NCI-H345 (cell line): Measurements from ENCODE around the gene HOXB9.

Experiments
- DNase-seq: peaks from one replicate; lab custom pipeline; 2025; lab: John Stamatoyannopoulos, UW

HOXB9 gene

DNA sequence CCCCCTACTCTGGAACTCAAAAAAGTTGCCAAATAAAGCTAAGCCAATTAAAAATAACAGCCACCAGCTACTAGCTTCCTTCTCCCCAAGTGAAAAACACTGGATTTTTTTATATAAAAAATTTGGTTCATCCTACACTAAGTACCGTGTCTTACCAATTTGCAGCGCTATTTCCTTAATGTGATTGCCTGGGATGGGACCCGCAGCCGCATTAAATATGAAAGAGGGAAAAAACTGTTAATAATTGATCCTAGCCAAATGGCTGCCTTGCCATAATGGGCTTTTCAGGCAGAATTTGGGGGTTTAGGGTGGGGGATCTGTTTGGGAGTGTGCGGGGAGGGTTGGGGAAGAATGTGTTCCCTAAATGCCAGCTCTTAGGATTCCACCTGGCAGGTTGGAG, 2.0 kb downstream of the HOXB9 start:
- DNase-seq = no peak

- DNase-seq = no peak
Observed at GRCh38 chr17:48623583-48623982, 2.6 kb downstream of the HOXB9 start.

GRCh38 chr17:48622857-48623256, 3.3 kb downstream of the HOXB9 start:
- no peak for DNase-seq

- DNase-seq = no peak
Observed at GRCh38 chr17:48621410-48622392, 4.5 kb downstream of the HOXB9 start.

DNA sequence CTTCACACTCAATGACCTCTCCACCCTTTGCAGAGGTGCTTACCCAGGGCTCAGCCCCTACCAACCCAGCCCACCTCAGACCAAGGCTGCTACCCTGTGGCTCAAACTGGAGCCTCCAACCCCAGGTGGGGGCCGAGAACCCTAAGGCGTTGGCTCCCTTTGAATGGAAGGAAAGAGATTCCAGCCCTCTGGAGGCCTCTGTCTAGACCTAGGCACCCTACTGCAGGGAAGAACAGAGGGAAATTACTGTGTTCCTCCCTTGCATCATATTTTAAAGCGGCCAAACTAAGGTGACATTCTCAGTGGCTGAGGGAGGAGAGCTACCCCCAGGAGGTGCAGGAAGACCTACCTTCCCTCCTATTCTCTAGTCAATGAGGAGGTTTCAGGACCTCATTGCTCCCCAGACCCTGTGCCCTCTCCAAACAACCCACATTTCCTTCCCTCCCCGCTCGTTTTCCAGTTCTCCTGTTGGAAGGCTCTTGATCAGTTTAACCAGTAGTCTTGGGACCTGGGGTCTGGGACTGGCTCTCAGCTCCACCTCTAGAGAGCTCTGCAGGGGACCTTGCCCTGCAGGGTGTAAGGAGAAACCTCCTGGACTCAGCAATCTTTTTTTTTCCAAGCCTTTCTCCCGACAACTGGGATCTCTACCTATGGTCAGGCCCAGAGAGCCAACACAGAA, 5.6 kb downstream of the HOXB9 start:
- no peak for DNase-seq

DNA sequence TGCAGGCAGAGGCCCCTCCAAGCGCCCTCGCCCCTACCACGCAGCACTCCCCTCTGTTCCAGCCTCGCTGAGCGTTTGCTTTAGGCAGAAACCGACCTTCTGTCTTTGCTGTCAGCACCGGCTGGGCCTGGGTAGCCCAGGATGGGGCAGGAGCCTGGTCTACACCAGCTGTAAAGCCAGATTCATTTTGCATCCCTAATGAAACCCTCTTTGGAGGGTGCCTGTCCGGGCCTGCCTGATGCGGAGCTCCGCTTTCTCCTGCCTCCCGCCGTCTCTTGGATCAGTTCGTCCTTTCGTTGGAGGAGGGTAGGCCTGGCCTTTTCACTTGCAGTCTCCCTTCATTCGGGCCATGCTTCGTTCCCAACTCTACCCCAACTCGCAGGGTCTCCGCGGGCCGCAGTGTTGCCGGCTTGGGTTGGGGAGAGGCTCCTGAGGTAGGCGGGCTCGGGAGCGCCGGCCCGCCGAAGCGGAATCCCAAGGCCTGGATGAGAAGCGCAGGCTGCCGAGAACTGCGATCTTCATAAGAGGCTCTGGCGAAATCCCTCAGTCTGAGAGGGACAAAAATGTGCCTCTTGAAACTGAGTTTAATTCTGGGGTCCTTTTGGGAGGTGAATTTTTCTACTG, 6.2 kb downstream of the HOXB9 start:
- DNase-seq = no peak

DNA sequence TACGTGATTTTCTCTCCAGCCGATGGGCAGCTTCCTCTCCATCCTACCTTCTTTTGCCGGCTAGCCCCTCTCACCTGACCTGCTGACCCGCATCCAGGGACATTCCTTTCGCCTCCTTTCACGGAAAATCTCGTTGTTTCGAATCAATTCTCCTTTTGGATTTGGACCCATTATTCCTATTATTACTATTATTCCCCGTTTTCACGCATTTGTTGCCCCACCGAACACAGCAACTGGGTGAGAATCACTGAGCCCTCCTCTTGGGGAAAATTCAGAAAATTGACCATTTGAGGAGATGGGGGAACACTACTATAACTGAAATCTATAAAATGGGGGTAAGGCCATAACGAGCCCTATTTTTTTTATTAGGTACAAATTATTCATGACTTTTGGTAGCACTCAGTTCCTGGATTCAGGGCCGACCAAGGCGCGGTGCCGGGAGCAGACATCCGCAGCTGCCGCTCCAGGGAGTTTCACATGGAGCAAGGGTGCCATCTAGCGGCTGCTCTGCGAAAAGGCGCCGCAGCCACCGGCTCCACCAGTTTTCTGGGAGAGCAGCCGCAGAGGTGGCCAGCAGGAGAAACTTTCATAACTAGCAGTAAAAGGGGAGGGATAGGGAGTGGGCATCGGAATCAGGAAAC, 7.8 kb downstream of the HOXB9 start:
- peak; percentile 79 for DNase-seq

GRCh38 chr17:48617471-48618255, 8.5 kb downstream of the HOXB9 start:
- no peak for DNase-seq

GRCh38 chr17:48616717-48617470, 9.3 kb downstream of the HOXB9 start:
- no peak for DNase-seq

GRCh38 chr17:48615963-48616716, 10.0 kb downstream of the HOXB9 start:
- DNase-seq = no peak

DNA sequence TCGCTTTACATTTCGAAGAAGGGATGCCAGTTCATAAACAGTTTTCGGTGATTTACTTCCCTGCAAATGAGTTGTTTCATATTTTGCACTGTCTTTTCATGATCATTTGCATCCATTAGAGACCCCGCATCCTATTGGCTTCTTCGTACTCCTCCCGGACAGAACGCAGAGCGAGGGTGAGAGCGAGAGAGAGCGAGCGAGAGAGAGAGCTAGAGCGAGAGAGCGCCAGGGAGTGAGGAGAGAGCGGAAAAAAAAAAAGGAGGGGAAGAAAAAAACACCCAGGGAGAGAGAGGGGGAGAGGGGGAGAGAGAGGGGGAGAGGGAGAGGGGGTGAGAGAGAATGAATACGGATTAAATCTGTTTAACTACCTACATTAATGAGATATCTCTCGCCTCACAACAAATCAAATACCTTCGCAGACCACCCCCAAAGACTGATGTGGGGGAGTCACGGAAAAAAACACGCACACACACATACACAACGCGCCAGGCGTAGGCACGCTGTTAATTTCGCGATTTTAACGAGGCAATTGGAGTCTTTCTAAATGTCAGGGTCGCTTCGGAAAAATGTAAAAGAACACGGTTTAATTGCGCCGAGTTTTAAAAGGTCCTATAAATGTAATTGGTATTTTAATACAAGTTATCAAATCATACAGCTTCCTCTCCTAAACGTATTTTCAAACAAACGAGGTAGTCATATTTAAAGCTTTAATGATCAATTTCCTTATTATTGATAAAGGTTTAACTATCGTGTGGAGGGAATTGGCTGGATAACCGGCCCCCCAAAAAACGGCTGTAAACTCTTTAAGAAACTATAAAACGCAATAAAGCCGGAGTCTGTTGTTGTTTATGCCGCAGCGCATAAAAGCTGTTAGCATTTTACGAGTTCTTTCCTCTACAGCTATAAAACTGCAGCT, 10.9 kb downstream of the HOXB9 start, which contains the start of gene HOXB8:
Gene HOXB8, minus strand, starts transcription at position 246 of the 916 bp plus-strand sequence. CDS start 588 bp downstream, outside the sequence.
- DNase-seq = no peak

DNA sequence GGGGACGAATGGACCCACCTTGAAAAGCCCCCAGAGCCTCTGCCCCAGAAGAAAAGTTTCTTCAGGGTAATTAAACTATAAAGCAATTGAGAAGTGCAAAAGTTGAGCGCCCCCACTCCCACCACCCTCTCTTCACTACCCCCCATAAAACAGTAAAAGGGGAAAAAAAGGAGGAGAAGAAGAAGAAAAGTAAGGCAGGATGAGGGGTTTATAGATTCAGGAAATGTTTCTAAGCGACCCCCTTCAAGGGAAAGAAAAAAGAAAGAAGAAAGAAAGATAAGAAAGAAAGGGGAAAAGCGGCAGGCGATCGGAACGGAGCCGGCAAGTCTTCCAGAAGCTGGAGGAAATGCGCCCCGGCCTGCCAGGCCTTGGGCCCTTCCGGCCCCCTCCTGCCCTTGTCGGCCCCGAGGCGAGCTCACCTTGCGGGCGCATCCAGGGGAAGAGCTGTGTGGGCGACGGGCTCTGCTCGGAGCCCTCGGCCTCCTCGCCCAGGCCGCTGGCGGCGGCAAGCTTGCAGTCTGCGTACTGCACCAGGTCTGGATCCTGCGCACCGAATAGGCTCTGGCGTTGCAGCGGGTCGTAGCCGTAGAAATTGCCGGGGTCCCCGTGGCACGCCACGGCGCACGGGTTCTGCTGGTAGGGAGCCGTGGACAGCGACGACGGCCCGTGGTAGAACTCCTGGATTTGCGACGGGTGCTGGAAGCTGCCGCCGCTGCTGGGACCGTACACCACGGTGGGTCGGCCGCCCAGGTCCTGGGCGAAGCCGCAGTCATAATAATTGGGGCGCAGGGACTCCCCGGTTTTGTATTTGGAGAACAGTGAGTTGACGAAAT, 12.1 kb downstream of the HOXB9 start:
- DNase-seq = no peak

- peak; percentile 65 for DNase-seq
Observed at GRCh38 chr17:48612854-48613691, 13.1 kb downstream of the HOXB9 start.

DNA sequence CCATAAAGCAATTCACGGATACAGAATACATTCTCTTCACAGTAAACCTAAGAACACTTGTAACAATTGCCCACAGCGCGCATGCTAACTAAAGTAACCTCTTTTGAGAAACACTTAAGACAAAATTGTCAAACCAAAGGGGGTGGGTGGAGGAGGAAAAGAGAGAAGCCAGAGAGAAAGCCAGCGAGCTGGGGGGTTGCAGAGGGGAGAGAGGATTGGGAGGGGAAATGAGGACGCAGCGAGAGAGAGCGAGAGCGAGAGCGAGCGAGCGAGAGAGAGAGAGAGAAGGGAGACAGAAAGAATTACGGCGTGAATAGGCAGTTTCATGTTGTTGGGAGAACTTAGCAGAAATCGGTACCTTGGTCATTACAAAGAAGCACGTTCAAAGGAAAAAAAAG, 13.7 kb downstream of the HOXB9 start:
- DNase-seq = peak; percentile 87

- peak; percentile 97 for DNase-seq
Observed at GRCh38 chr17:48611681-48612455, 14.3 kb downstream of the HOXB9 start.

- peak; percentile 75 for DNase-seq
Observed at GRCh38 chr17:48611213-48611612, 14.9 kb downstream of the HOXB9 start.
